GM12865 (cell line): ENCODE data around the gene EMC9.
"Not testable (repeated sequence)": the region's sequence is repeated elsewhere in the genome, so short reads cannot be mapped to it uniquely, and the experiment has no call there.

Experiments used
- DNase-seq: peaks from one replicate; pipeline ENCODE4 v3.0.0; 2010; ENCODE audit warnings: low read depth
- H3K4me3 ChIP-seq: 2 replicates; pipeline ENCODE4 v1.5.1; 2011; ENCODE audit warnings: mild to moderate bottlenecking, low read depth, low read length, control low read depth
- CTCF ChIP-seq: IDR thresholded peaks from 2 replicates; pipeline ENCODE4 v1.5.1; 2011; ENCODE audit warnings: low read length, control low read depth, low read depth, inconsistent platforms; ENCODE audit not compliant: insufficient read depth; ENCODE audit errors: missing control alignments

The EMC9 gene

GRCh38 chr14:24113801-24114531 is 27.4 kb downstream of the EMC9 start:
- TF ChIP-seq CTCF = no peak
- peak overlapping the region; percentile 89 for H3K4me3 ChIP-seq
- DNase-seq = peak; percentile 95

DNA sequence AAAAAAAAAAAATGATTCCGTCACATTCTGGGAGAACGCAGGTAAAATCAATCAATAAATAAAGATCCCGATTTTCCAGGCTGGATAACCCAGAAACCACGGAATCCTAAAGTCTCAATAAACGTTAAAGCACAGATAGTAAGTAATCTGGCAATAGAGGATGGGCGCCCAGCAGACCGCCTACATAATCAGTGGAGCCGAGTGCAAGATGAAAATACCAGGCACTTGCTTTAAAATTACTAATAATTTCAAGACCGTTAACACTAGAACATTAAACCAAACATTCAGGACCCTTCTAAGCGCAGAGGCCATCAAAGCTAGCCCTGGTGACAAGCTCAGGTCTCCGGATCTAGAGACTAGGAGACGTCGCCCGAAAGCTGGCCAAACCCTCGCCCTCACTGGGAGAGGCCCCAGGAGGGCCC is 28.0 kb downstream of the EMC9 start:
- DNase-seq = no peak
- H3K4me3 ChIP-seq = peak overlapping the region; percentile 89
- no peak for TF ChIP-seq CTCF

DNA sequence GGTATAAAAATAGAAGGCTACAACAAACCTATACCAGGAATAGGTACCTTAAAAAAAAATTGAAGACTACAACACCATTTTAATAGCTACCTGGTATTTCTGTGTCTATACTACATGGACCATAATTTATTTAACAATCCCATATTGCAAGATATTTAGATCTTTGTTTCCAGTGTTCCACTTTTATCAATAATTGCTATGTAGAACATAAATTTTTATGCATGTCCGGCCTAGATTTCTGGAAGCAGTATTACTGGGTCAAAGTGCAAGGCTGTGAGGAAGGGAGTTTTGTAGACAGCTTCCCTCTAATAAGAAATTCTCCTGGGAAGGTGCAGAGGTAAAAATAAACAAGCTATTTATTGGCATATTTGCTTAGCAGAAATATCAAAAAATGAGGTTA is 30.9 kb downstream of the EMC9 start:
- H3K4me3 ChIP-seq = no peak overlapping the region
- TF ChIP-seq CTCF = no peak
- no peak for DNase-seq

DNA sequence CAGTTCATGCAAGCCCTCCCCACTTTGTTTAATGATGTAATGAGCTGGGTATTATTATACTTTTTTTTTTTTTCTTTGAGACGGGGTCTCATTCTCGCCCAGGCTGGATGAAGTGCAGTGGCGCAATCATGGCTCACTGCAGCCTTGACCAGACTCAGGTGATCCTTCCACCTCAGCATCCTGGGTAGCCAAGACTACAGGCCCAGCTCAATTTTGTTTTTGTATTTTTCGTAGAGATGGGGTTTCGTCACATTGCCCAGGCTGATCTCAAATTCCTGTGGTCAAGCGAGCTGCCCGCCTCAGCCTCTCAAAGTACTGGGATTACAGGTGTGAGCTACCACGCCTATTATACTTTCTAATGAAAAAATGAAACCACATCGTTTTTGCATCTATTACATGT is 31.3 kb downstream of the EMC9 start:
- no peak for TF ChIP-seq CTCF
- no peak for DNase-seq
- no peak overlapping the region for H3K4me3 ChIP-seq

DNA sequence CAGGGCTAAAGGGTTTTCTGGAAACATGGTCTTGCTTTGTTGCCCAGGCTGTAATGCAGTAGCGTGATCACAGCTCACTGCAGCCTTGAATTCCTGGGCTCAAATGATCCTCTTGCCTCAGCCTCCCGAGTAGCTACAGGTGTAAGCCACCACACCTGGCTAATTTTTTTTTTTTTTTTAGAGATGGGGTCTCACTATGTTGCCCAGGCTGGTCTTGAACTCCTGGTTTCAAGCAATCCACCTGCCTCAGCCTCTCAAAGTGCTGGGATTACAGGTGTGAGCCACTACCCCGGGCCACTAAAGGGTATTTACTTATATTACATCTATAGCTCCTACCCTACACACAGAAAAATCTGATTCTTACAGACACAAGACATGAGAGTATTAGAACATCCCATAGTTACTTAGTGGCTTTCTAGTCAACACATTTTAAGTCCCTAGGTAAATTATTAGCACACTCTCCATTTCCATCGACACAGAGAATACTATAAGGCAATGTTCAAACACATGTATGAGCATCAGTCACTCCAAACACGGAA is 33.0 kb downstream of the EMC9 start:
- DNase-seq = no peak
- no peak for TF ChIP-seq CTCF

DNA sequence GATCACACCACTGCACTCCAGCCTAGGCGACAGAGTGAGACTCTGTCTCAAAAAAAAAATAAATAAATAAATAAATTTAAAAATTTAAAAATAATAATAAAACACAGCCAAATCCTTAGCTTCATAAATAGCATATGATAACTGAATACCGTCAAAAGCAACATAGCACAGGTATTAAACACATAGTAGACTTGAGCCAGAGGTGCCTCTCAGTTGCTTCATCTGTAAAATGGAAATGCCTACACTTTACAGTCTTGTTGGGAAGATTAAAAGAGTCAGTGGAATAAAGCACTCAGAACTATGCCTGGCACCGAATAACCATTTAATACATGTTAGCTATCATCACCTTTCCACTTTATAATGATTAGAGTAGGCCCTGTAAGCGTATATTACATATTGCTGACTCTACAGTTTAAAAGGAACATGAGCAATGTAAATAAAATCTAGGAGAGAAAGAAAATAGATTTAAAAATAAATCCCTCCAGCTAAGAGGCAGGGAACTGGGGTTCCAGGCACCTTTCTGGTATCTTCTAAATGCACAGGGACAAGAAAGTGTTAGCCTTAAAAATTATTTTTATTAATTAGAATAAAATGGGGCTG is 34.6 kb downstream of the EMC9 start:
- no peak overlapping the region for H3K4me3 ChIP-seq
- TF ChIP-seq CTCF = no peak
- DNase-seq = no peak

More for the DNA sequence above, 33.0 kb downstream of the EMC9 start:
- H3K4me3 ChIP-seq = no peak overlapping the region

- not testable (repeated sequence) for DNase-seq, H3K4me3 ChIP-seq
Observed at GRCh38 chr14:24105609-24106239, 35.7 kb downstream of the EMC9 start.
